ENCODE measurements around the gene GLCE.

The GLCE gene

DNA sequence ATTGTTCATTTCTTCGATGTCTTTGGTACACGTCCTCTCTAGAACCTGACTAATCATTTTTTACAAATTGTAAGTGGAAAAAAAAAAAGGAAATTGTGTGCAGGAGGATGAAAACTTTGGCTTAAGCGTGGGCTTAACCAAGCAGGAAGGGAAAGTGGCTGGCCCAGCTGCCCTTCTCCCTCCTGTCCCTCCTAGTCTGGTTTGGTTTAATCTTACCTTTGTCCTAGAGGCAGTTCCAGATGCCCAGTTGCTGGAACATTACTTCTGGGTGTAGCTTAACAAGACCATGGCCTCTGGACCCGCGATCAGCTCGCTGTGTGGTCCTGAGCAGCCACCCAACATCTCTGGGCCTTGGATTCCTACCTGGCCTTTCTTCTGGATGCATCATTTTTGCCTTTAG lies 153.7 kb downstream of the GLCE start:
- Histone ChIP-seq H3K4me3 (ENCODE audit: insufficient read depth, low read length, poor library complexity, severe bottlenecking) (no peak overlapping the region), H4K20me1 (ENCODE audit: low read depth, low read length) (no peaks in the 10 kb centered on the region), H3K9ac (ENCODE audit: low read length) (no peak overlapping the region), H3K27me3 (ENCODE audit: low read length) (no peaks in the 10 kb centered on the region), H3K27ac (ENCODE audit: low read depth, low read length) (no peak overlapping the region), H2AFZ (ENCODE audit: low read depth, low read length, severe bottlenecking) (no peak overlapping the region), H3K9me2 (replicated peaks; ENCODE audit: insufficient read depth, low read length) (no peaks in the 10 kb centered on the region), H3F3A (ENCODE audit: insufficient read depth) (no peaks in the 10 kb centered on the region), H3K9me3 (ENCODE audit: insufficient read depth, low read length) (no peaks in the 10 kb centered on the region), H3K4me2 (ENCODE audit: low read depth, low read length, poor library complexity, severe bottlenecking) (no peak overlapping the region), H3K36me3 (ENCODE audit: low read length) (no peaks in the 10 kb centered on the region), H3K79me2 (ENCODE audit: insufficient read depth, low read length) (no peaks in the 10 kb centered on the region)
- no peak for TF ChIP-seq CTCF (IDR thresholded peaks at IDR 0.05; ENCODE audit: insufficient read depth, low read length, poor library complexity, severe bottlenecking)
- TF ChIP-seq EZH2phosphoT487 (conservative IDR thresholded peaks at IDR 0.05; ENCODE audit: low read length), result no peak

- Histone ChIP-seq H4K20me1 (ENCODE audit: low read depth, low read length) (no peaks in the 10 kb centered on the region), H3K27me3 (ENCODE audit: low read length) (no peaks in the 10 kb centered on the region), H3K9me2 (replicated peaks; ENCODE audit: insufficient read depth, low read length) (no peaks in the 10 kb centered on the region), H3F3A (ENCODE audit: insufficient read depth) (no peaks in the 10 kb centered on the region), H3K36me3 (ENCODE audit: low read length) (no peaks in the 10 kb centered on the region), H3K79me2 (ENCODE audit: insufficient read depth, low read length) (no peaks in the 10 kb centered on the region), H3K4me2 (ENCODE audit: low read depth, low read length, poor library complexity, severe bottlenecking) (no peak overlapping the region), H3K9ac (ENCODE audit: low read length) (no peak overlapping the region), H3K4me3 (ENCODE audit: insufficient read depth, low read length, poor library complexity, severe bottlenecking) (no peak overlapping the region), H2AFZ (ENCODE audit: low read depth, low read length, severe bottlenecking) (no peak overlapping the region), H3K27ac (ENCODE audit: low read depth, low read length) (no peak overlapping the region), H3K9me3 (ENCODE audit: insufficient read depth, low read length) (no peaks in the 10 kb centered on the region)
- TF ChIP-seq CTCF (IDR thresholded peaks at IDR 0.05; ENCODE audit: insufficient read depth, low read length, poor library complexity, severe bottlenecking), result no peak
- TF ChIP-seq EZH2phosphoT487 (conservative IDR thresholded peaks at IDR 0.05; ENCODE audit: low read length), result no peak
Observed at GRCh38 chr15:69314736-69315135, 154.3 kb downstream of the GLCE start.

DNA sequence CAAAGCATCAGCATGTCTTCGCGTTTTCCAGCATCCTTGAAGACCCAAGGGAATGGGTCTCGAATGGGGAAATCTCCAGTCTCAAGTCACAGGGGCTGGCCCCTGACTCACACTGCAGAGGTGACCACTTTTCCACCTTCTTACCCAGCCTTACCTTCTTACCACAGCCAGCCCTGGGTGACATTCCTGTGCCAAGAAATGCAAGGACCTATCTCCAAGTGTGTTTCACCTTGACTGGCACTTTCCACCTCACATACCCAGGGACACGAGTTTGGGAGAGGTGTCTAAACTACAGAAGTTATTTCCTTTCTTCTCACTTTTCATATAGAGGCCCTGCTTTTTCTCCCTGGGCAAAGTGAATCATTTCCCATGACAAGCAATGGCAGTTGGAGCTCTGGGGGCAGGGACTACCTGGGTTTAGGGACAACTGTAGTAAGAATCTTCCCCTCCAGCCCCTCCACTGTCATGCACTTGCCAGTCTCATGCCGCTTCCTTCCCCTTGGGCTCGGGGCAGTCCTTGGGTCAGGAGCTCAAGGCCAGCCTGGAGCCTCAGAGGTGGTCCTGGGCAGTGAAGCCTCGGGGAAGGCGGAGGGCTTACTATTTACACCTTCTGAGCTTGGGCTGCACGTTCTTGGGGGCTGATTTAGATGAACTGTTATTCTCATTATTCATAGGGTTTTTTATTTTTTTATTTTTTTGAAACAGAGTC lies 155.1 kb downstream of the GLCE start:
- Histone ChIP-seq H3K9me2 (replicated peaks; ENCODE audit: insufficient read depth, low read length) (no peaks in the 10 kb centered on the region), H3F3A (ENCODE audit: insufficient read depth) (no peaks in the 10 kb centered on the region), H4K20me1 (ENCODE audit: low read depth, low read length) (no peaks in the 10 kb centered on the region), H3K9ac (ENCODE audit: low read length) (no peak overlapping the region), H3K27ac (ENCODE audit: low read depth, low read length) (no peak overlapping the region), H3K4me3 (ENCODE audit: insufficient read depth, low read length, poor library complexity, severe bottlenecking) (no peak overlapping the region), H3K36me3 (ENCODE audit: low read length) (no peaks in the 10 kb centered on the region), H3K27me3 (ENCODE audit: low read length) (no peaks in the 10 kb centered on the region), H2AFZ (ENCODE audit: low read depth, low read length, severe bottlenecking) (no peak overlapping the region), H3K79me2 (ENCODE audit: insufficient read depth, low read length) (no peaks in the 10 kb centered on the region), H3K9me3 (ENCODE audit: insufficient read depth, low read length) (no peaks in the 10 kb centered on the region), H3K4me2 (ENCODE audit: low read depth, low read length, poor library complexity, severe bottlenecking) (no peak overlapping the region)
- TF ChIP-seq EZH2phosphoT487 (conservative IDR thresholded peaks at IDR 0.05; ENCODE audit: low read length) (no peak), CTCF (IDR thresholded peaks at IDR 0.05; ENCODE audit: insufficient read depth, low read length, poor library complexity, severe bottlenecking) (no peak)

Measured in SU-DHL-6 (cell line).